Kidney (tissue), 14 donors: Measurements from ENCODE around the gene TUSC2. TPM values are rescaled to one million over a fixed set of nuclear protein-coding genes. Genes with fewer than 3 reads are reported as not detected.

ENCODE experiments used
- DNase-seq, 5 donors: peaks; one replicate each; pipeline ENCODE4 v3.0.0-alpha.2; 2013 to 2020
- FAIRE-seq: peaks from 2 replicates; lab custom pipeline; 2012; peaks lifted over from hg19 to GRCh38; lab: Jason Lieb, UNC
- H3K27ac ChIP-seq, 2 donors: one replicate each; pipeline ENCODE4 v1.7.0; 2013; ENCODE audit warnings: low read depth in 2 of 2, low read length in 2 of 2, inconsistent platforms in 1 of 2
- H3K27me3 ChIP-seq: one replicate; pipeline ENCODE4 v1.7.1; 2013; ENCODE audit warnings: low read length, inconsistent platforms; ENCODE audit not compliant: control insufficient read depth, insufficient read depth
- H3K36me3 ChIP-seq, 3 donors: one replicate each; pipeline versions ENCODE4 v1.7.0 to v1.7.1; 2013; ENCODE audit warnings: low read length in 3 of 3, control low read depth in 1 of 3, inconsistent platforms in 1 of 3; ENCODE audit not compliant: insufficient read depth in 3 of 3, control insufficient read depth in 2 of 3
- H3K4me1 ChIP-seq, 3 donors: one replicate each; pipeline versions ENCODE4 v1.7.0 to v1.7.1; 2013; ENCODE audit warnings: low read length in 3 of 3, inconsistent platforms in 1 of 3, low read depth in 1 of 3; ENCODE audit not compliant: control insufficient read depth in 2 of 3, insufficient read depth in 2 of 3
- H3K4me3 ChIP-seq, 3 donors: one replicate each; pipeline versions ENCODE4 v1.7.0 to v1.8.1; 2013; ENCODE audit warnings: low read length in 3 of 3, control low read depth in 1 of 3, inconsistent platforms in 1 of 3
- H3K9ac ChIP-seq, 3 donors: one replicate each; pipeline versions ENCODE4 v1.7.0 to v1.7.1; 2013; ENCODE audit warnings: low read length in 3 of 3, control low read depth in 1 of 3, inconsistent platforms in 1 of 3
- H3K9me3 ChIP-seq, 3 donors: one replicate each; pipeline versions ENCODE4 v1.7.0 to v1.7.1; 2013; ENCODE audit warnings: low read length in 3 of 3, control low read depth in 1 of 3, inconsistent platforms in 1 of 3; ENCODE audit not compliant: control insufficient read depth in 2 of 3, insufficient read depth in 1 of 3
- CTCF ChIP-seq: IDR thresholded peaks from 3 replicates; pipeline ENCODE4 v1.5.1; 2012; ENCODE audit warnings: mild to moderate bottlenecking, moderate library complexity, borderline replicate concordance; ENCODE audit not compliant: insufficient read depth; ENCODE audit errors: extremely low read depth
- intact Hi-C: fragments of 100-400 bp; cut with DNase I; formaldehyde crosslinking; loops from one replicate; pipeline ENCODE4 v1.11.1; 2022
- polyA plus RNA-seq: library from polyadenylated mRNA; stranded (reverse); fragments of 350-450 nt; fragmentation: Illumina TruSeq; extraction: RNeasy Lipid Tissue Mini Kit (QIAGEN cat#74804); gene quantifications from one replicate; pipeline ENCODE4 v1.2.3, GENCODE V29; 2014; ENCODE audit warnings: low read depth, low replicate concordance; ENCODE audit not compliant: insufficient read depth
- total RNA-seq: library from RNA; stranded (reverse); fragmentation: NEBNext Ultra II Directional; extraction: Animal tissue kit (Norgen Biotek cat#: 25700); gene quantifications from one replicate; pipeline ENCODE4 v1.2.1, GENCODE V29; 2021
- donor health status: control.
- donor health status: control.
- donor health status: control.
- donor health status: control.
- donor health status: control.
- donor health status: DM: yes; HTN: yes; CAD: no.
- donor health status: Normal renal cell carcinoma (clear cell type).

The TUSC2 gene
- total and polyA plus RNA-seq, 2 donors from 2014 or later: 33.6 to 60.0 TPM

DNA sequence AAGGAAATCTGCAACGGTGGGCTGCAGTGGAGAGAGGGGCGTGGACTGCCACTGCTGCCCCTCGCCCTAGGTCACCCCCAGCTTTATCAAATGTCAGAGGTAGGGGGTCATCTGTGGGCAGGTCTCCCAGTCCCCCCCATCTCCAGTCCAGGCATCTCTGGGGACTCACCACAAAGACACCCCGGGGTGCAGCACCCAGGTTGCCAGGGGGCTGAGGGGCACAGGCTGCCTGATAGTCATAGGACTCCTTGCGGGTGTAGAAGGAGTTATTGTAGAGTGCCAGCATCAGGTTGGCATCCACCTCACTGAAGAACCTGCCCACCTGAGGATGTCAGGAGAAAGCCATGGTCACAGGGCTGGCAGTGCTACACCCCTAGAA, 37.8 kb upstream of the TUSC2 start:
- Histone ChIP-seq H3K27me3 (no peaks in the 10 kb centered on the region), H3K9ac (peak overlapping the region in 2 of 3 donors; percentile 59 to 69), H3K27ac (no peak overlapping the region), H3K4me3 (peak overlapping the region in 2 of 3 donors; percentile 70 to 72), H3K36me3 (no peaks in the 10 kb centered on the region), H3K4me1 (peaks cover 0 to 17% (median 0%) of the 10 kb centered on the region in 3 donors), H3K9me3 (no peaks in the 10 kb centered on the region)
- intact Hi-C loops: no loop called here
- no peak for TF ChIP-seq CTCF
- no peak for DNase-seq
- FAIRE-seq: no peak

DNA sequence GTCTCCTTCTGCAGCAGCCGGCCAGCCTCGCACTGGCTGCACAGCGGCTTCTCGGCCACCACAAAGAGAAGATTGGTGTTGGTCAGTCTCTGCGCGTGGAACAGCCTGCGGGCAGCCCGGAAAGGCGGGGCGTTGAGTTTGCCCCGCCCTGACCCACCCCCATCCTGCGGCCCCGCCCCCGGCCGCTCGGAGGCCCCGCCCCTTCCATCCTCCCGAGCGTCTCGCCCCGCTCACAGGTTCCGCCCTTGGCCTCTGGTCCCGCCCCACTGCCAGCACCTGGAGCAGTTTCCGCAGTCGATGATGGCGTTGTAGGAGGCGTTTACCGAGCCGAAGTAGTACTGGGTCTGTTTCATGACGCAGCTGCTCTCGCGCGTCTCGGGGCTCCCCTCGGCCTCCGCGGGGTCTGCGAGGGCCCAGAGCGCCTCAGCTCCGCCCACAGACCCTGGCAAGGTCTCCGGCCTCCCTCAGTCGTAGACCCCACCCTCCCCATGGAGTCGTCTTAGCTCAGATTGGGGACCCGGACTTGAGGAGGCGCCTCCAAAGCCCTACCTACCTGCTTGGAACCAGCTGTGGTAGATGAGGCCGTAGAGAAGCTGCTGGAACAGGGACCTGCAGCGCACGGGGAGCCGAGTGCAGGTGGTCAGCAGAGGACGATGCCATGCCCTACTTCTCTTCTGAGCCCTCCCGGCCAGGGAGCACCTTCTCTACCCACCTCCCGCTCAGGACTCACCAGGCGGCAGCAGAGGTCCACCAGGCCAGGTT, 37.2 kb upstream of the TUSC2 start:
- no peaks in the 10 kb centered on the region for H3K9me3 ChIP-seq
- DNase-seq (peak; percentile 91 to 96 (median 92)), FAIRE-seq (no peak)
- peak overlapping the region in 1 of 2 donors; percentile 32 for H3K27ac ChIP-seq
- H3K4me1 ChIP-seq: peaks cover 0 to 17% (median 0%) of the 10 kb centered on the region in 3 donors
- intact Hi-C loops: no loop called here
- H3K27me3 ChIP-seq: no peaks in the 10 kb centered on the region
- H3K9ac ChIP-seq: peak overlapping the region; percentile 22 to 69 (median 59)
- TF ChIP-seq CTCF: no peak
- peak overlapping the region; percentile 51 to 72 (median 70) for H3K4me3 ChIP-seq
- no peaks in the 10 kb centered on the region for H3K36me3 ChIP-seq

DNA sequence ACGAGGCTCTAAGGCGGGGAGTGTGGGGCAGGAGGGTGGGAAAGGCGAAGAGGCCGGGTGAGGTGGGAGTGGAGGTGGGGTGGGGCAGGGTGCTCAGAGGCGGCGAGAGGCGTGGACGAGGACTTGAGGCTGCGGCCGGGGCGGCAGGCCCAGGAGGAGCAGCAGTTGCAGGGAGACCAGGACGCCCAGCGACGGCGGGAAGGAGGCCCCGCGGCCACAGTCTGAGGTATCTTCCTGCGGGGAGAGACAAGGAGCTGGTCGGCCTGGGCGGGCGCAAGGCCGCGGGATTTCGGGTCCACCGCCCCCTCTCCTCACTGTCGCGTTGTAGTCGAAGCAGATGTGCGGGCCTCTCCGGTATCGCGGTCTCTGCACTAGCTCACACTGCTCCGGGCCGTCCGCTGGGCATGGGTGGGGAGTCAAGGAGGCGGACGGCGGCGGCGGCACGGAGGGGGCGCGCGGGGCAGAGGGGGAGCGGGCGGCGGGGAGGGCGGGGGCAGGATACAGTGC, 36.6 kb upstream of the TUSC2 start:
- Histone ChIP-seq H3K27me3 (no peaks in the 10 kb centered on the region), H3K9me3 (no peaks in the 10 kb centered on the region), H3K9ac (peak overlapping the region in 1 of 3 donors; percentile 3), H3K4me1 (peaks cover 0 to 19% (median 0%) of the 10 kb centered on the region in 3 donors), H3K36me3 (no peaks in the 10 kb centered on the region), H3K4me3 (peak overlapping the region in 2 of 3 donors; percentile 38 to 72), H3K27ac (no peak overlapping the region)
- intact Hi-C loops: no loop called here
- TF ChIP-seq CTCF: no peak
- FAIRE-seq: no peak
- peak in 1 of 5 donors; percentile 87 for DNase-seq
